Activated CD4-positive, CD25-positive, alpha-beta regulatory T cell (primary cell): ENCODE measurements around the gene NELL2.

Experiments
- DNase-seq, 4 experiments: peaks; one replicate each; lab custom pipeline; 2025; lab: John Stamatoyannopoulos, UW

NELL2 gene

GRCh38 chr12:44537354-44537753, 338.8 kb downstream of the NELL2 start:
- DNase-seq, result no peak

- no peak for DNase-seq
Measured at GRCh38 chr12:44532940-44533339, 343.2 kb downstream of the NELL2 start.

GRCh38 chr12:44531320-44531971, 344.7 kb downstream of the NELL2 start:
- DNase-seq, result no peak

GRCh38 chr12:44526655-44527182, 349.4 kb downstream of the NELL2 start:
- DNase-seq, result no peak

GRCh38 chr12:44525806-44526654, 350.1 kb downstream of the NELL2 start:
- no peak for DNase-seq

- DNase-seq, result no peak
Measured at GRCh38 chr12:44523828-44524227, 352.3 kb downstream of the NELL2 start.

GRCh38 chr12:44521702-44522101, 354.4 kb downstream of the NELL2 start:
- no peak for DNase-seq

- no peak for DNase-seq
Measured at GRCh38 chr12:44519931-44520330, 356.2 kb downstream of the NELL2 start.

- DNase-seq, result no peak
Measured at GRCh38 chr12:44511289-44511688, 364.8 kb downstream of the NELL2 start.

- no peak for DNase-seq
Measured at GRCh38 chr12:44510510-44510909, 365.6 kb downstream of the NELL2 start.

GRCh38 chr12:44510076-44510475, 366.0 kb downstream of the NELL2 start:
- DNase-seq, result no peak

GRCh38 chr12:44509471-44509870, 366.6 kb downstream of the NELL2 start:
- DNase-seq, result no peak

- DNase-seq, result no peak
Measured at GRCh38 chr12:44507461-44507860, 368.7 kb downstream of the NELL2 start.

GRCh38 chr12:44504799-44505198, 371.3 kb downstream of the NELL2 start:
- no peak for DNase-seq

GRCh38 chr12:44503329-44503728, 372.8 kb downstream of the NELL2 start:
- no peak for DNase-seq

- DNase-seq, result no peak
Measured at GRCh38 chr12:44502681-44503080, 373.4 kb downstream of the NELL2 start.

- DNase-seq, result no peak
Measured at GRCh38 chr12:44500423-44500822, 375.7 kb downstream of the NELL2 start.

- DNase-seq, result no peak
Measured at GRCh38 chr12:44497044-44497443, 379.1 kb downstream of the NELL2 start.

GRCh38 chr12:44490181-44490580, 385.9 kb downstream of the NELL2 start:
- no peak for DNase-seq

GRCh38 chr12:44488180-44488579, 387.9 kb downstream of the NELL2 start:
- DNase-seq, result no peak

- DNase-seq, result no peak
Measured at GRCh38 chr12:44484862-44485261, 391.3 kb downstream of the NELL2 start.

GRCh38 chr12:44477331-44477980, 398.7 kb downstream of the NELL2 start:
- DNase-seq, result no peak

- DNase-seq, result no peak
Measured at GRCh38 chr12:44476683-44477082, 399.4 kb downstream of the NELL2 start.
